Measurements from ENCODE around the gene TMEM214.

Gene TMEM214

DNA sequence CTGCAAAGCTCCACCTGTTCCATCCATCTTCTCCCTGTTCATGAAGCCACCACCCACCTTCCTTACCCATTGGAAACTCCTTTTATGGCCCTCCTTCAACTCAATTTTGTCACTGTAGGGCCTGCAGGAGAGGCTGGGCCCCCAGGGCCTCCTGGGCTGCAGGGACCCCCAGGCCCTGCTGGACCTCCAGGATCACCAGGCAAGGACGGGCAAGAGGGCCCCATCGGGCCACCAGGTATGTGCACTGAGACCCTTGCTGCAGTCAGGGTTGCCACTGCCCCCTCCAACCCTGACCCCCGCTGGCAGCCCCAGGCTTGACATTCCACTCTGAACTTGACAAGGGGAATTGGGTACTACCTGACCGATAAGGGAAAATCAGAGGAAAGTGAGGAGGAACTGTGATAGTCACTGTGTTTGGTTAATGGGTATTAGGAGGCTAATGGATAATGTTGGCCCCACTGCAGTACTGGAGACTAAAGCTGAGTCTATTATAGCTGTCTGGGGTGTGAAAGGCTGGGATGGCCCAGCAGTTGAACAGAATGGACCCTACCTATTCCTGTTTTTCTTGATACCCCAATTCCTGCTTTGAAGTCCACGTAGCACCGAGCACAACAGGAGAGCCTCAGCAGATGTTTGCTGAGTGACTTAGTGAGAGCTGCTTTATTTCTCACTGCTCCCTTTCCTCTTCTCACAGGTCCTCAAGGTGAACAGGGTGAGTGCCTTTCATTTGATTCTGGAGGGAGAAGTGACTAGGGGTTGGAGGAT, 51.7 kb downstream of the TMEM214 start:
- H3K9me3 ChIP-seq (ENCODE audit: control insufficient read depth, low read length): no peaks in the 10 kb centered on the region
- H3K4me3 ChIP-seq (ENCODE audit: insufficient read depth, low read depth, low read length): no peak overlapping the region
- no peak overlapping the region for H3K27ac ChIP-seq (ENCODE audit: insufficient read depth, low read depth, low read length, poor library complexity, severe bottlenecking)
- 75% methylated on average over 6 of the region's 6 CpGs for WGBS, 2 experiments
- peaks cover 22% of the 10 kb centered on the region for H3K27me3 ChIP-seq (ENCODE audit: control insufficient read depth, insufficient read depth, low read length, poor library complexity, severe bottlenecking)
- H3K4me1 ChIP-seq (ENCODE audit: control insufficient read depth, insufficient read depth, low read length): peaks cover 17% of the 10 kb centered on the region
- no peaks in the 10 kb centered on the region for H3K36me3 ChIP-seq (ENCODE audit: control insufficient read depth, insufficient read depth, low read length)

DNA sequence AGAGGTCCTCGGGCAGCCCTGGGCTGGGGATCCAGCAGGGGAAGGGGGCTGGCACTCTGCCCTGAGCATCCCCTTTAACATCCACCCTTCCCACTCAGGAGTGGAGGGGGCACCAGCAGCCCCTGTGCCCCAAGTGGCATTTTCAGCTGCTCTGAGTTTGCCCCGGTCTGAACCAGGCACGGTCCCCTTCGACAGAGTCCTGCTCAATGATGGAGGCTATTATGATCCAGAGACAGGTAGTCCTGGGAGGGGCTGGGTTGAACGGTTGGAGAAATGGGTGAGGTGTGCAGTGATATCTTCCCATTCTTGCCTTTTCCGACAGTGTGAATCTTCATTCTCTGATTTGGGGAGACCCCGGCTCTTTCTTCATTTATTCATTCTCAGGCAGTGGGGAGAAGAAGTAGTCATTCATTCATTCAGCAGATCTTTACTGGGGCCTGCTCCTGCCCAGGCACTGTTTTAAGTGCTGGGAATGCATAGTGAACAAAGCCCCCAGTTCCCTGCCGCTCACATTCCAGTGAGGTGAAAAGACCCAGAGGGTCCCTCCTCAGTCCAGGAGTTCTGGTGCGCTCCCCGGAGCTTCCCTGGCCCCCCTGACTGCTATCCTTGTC, 52.4 kb downstream of the TMEM214 start:
- 60 to 63% methylated on average over 10 of the region's 10 CpGs for WGBS, 2 experiments
- Histone ChIP-seq H3K4me1 (ENCODE audit: control insufficient read depth, insufficient read depth, low read length) (peaks cover 17% of the 10 kb centered on the region), H3K4me3 (ENCODE audit: insufficient read depth, low read depth, low read length) (peak overlapping the region; percentile 59), H3K27me3 (ENCODE audit: control insufficient read depth, insufficient read depth, low read length, poor library complexity, severe bottlenecking) (peaks cover 22% of the 10 kb centered on the region), H3K9me3 (ENCODE audit: control insufficient read depth, low read length) (no peaks in the 10 kb centered on the region), H3K36me3 (ENCODE audit: control insufficient read depth, insufficient read depth, low read length) (no peaks in the 10 kb centered on the region), H3K27ac (ENCODE audit: insufficient read depth, low read depth, low read length, poor library complexity, severe bottlenecking) (no peak overlapping the region)

DNA sequence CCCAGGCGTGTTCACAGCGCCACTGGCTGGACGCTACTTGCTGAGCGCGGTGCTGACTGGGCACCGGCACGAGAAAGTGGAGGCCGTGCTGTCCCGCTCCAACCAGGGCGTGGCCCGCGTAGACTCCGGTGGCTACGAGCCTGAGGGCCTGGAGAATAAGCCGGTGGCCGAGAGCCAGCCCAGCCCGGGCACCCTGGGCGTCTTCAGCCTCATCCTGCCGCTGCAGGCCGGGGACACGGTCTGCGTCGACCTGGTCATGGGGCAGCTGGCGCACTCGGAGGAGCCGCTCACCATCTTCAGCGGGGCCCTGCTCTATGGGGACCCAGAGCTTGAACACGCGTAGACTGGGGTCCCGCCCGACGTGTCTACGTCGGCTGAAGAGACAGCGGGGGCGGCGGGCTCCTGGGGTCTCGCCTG, 52.9 kb downstream of the TMEM214 start:
- WGBS, 2 experiments: 1% methylated on average over 38 of the region's 38 CpGs
- no peak overlapping the region for H3K27ac ChIP-seq (ENCODE audit: insufficient read depth, low read depth, low read length, poor library complexity, severe bottlenecking)
- no peaks in the 10 kb centered on the region for H3K9me3 ChIP-seq (ENCODE audit: control insufficient read depth, low read length)
- H3K36me3 ChIP-seq (ENCODE audit: control insufficient read depth, insufficient read depth, low read length): no peaks in the 10 kb centered on the region
- peak overlapping the region; percentile 59 for H3K4me3 ChIP-seq (ENCODE audit: insufficient read depth, low read depth, low read length)
- peaks cover 22% of the 10 kb centered on the region for H3K27me3 ChIP-seq (ENCODE audit: control insufficient read depth, insufficient read depth, low read length, poor library complexity, severe bottlenecking)
- H3K4me1 ChIP-seq (ENCODE audit: control insufficient read depth, insufficient read depth, low read length): peaks cover 13% of the 10 kb centered on the region

DNA sequence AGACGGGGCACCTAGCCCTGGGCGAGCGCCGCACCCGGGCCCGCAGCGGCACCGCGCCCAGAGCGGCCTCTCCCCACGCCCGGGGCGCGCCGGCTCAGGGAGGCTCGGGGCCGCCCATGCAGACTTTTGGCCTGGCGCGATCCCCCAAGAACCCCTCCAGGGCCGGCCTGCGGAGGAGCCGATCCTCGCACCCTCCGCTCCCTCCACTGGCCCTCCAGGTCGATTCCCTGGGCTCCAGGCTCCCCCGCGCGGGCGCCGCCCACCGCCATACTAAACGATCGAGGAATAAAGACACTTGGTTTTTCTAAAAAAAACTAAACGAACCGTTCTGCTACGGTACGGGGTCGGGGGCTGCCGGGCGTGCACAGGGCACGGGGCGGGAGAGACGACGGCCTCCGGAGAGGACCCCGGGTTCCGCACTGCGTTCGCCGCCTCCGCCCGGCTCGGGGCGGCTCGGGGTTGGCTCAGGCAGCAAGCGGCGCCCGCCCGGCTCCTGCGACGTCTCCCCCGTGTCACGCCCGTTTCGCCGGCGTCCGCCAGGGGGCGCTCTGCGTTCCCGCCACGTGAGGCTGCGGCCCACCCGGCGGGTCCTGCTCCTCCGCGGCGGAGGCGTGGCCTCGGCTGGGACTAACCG, 53.4 kb downstream of the TMEM214 start:
- 0% methylated on average over 81 of the region's 81 CpGs for WGBS, 2 experiments
- peak overlapping the region; percentile 59 for H3K4me3 ChIP-seq (ENCODE audit: insufficient read depth, low read depth, low read length)
- peaks cover 10% of the 10 kb centered on the region for H3K4me1 ChIP-seq (ENCODE audit: control insufficient read depth, insufficient read depth, low read length)
- peak overlapping the region; percentile 67 for H3K27ac ChIP-seq (ENCODE audit: insufficient read depth, low read depth, low read length, poor library complexity, severe bottlenecking)
- H3K27me3 ChIP-seq (ENCODE audit: control insufficient read depth, insufficient read depth, low read length, poor library complexity, severe bottlenecking): peaks cover 22% of the 10 kb centered on the region
- no peaks in the 10 kb centered on the region for H3K36me3 ChIP-seq (ENCODE audit: control insufficient read depth, insufficient read depth, low read length)
- no peaks in the 10 kb centered on the region for H3K9me3 ChIP-seq (ENCODE audit: control insufficient read depth, low read length)

DNA sequence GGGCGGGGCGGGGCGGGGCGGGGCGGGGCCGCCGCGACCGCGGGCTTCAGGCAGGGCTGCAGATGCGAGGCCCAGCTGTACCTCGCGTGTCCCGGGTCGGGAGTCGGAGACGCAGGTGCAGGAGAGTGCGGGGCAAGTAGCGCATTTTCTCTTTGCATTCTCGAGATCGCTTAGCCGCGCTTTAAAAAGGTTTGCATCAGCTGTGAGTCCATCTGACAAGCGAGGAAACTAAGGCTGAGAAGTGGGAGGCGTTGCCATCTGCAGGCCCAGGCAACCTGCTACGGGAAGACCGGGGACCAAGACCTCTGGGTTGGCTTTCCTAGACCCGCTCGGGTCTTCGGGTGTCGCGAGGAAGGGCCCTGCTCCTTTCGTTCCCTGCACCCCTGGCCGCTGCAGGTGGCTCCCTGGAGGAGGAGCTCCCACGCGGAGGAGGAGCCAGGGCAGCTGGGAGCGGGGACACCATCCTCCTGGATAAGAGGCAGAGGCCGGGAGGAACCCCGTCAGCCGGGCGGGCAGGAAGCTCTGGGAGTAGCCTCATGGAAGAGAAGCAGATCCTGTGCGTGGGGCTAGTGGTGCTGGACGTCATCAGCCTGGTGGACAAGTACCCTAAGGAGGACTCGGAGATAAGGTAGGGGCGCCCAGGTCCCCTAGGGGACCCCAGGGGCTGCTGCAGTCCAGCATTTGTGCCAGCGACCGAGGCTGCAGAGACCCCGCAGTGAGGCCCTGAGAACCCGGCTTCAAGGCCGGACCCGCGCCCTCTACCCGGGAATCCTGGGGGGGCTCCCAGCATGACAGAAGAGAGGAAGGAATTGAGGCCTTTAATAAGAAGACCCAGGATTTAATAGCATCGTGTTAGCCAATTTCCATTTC, 54.2 kb downstream of the TMEM214 start, which contains the start of gene KHK:
Gene KHK, plus strand, starts transcription at position 49 of the 870 bp plus-strand sequence. Its CDS starts 488 bp downstream, at position 537.
- Histone ChIP-seq H3K4me1 (ENCODE audit: control insufficient read depth, insufficient read depth, low read length) (peaks cover 4% of the 10 kb centered on the region), H3K36me3 (ENCODE audit: control insufficient read depth, insufficient read depth, low read length) (no peaks in the 10 kb centered on the region), H3K9me3 (ENCODE audit: control insufficient read depth, low read length) (no peaks in the 10 kb centered on the region), H3K27me3 (ENCODE audit: control insufficient read depth, insufficient read depth, low read length, poor library complexity, severe bottlenecking) (peaks cover 22% of the 10 kb centered on the region), H3K4me3 (ENCODE audit: insufficient read depth, low read depth, low read length) (peak within 1 kb of the TSS; percentile 59), H3K27ac (ENCODE audit: insufficient read depth, low read depth, low read length, poor library complexity, severe bottlenecking) (peak within 1 kb of the TSS; percentile 67)
- 8 to 11% methylated on average over 54 of the region's 54 CpGs for WGBS, 2 experiments

DNA sequence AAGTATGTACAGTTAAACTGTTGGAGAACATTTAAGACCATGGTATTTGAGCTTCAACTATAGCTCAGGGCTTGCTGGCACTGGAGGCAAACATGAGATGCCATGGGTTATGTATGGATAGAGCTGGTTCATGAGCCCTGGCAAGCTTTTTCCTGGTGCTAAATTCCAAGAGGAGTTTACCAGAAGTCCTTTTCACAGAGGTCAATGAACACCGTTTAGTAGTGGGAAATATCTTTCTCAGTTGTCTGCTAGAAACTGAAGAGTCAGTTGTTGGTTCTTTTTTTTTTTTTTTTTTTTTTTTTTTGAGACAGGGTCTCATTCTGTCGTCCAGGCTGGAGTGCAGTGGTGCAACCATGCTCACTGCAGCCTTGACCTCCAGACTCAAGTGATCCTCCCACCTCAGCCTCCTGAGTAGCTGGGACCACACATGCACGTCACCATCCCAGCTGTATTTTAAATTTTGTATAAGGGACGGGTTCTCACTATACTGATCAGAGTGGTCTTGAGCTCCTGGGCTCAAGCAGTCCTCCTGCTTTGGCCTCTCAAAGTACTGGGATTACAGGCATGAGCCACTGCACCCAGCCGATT, 55.2 kb downstream of the TMEM214 start:
- peaks cover 4% of the 10 kb centered on the region for H3K4me1 ChIP-seq (ENCODE audit: control insufficient read depth, insufficient read depth, low read length)
- no peaks in the 10 kb centered on the region for H3K9me3 ChIP-seq (ENCODE audit: control insufficient read depth, low read length)
- H3K27ac ChIP-seq (ENCODE audit: insufficient read depth, low read depth, low read length, poor library complexity, severe bottlenecking): no peak overlapping the region
- no peaks in the 10 kb centered on the region for H3K36me3 ChIP-seq (ENCODE audit: control insufficient read depth, insufficient read depth, low read length)
- WGBS, 2 experiments: 84 to 90% methylated on average over 5 of the region's 5 CpGs
- peak overlapping the region; percentile 59 for H3K4me3 ChIP-seq (ENCODE audit: insufficient read depth, low read depth, low read length)
- H3K27me3 ChIP-seq (ENCODE audit: control insufficient read depth, insufficient read depth, low read length, poor library complexity, severe bottlenecking): peaks cover 22% of the 10 kb centered on the region

DNA sequence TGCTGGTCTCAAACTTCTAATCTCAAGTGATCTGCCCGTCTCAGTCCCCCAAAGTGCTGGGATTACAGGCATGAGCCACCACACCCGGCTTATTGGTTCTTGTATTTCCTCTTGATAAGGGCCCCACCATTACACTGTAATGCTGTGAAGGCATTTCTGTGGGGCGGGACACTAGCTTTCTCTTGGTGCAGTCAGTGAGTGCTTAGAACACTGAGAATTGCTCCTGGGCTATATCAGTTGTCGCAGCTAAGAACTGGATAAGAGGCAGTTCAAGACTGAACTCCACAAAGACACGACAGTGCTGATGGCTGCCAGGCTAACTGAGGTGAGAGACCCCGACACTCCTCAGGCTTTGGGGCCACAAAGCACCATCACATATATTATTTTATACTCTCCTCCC, 55.9 kb downstream of the TMEM214 start:
- H3K36me3 ChIP-seq (ENCODE audit: control insufficient read depth, insufficient read depth, low read length): no peaks in the 10 kb centered on the region

DNA sequence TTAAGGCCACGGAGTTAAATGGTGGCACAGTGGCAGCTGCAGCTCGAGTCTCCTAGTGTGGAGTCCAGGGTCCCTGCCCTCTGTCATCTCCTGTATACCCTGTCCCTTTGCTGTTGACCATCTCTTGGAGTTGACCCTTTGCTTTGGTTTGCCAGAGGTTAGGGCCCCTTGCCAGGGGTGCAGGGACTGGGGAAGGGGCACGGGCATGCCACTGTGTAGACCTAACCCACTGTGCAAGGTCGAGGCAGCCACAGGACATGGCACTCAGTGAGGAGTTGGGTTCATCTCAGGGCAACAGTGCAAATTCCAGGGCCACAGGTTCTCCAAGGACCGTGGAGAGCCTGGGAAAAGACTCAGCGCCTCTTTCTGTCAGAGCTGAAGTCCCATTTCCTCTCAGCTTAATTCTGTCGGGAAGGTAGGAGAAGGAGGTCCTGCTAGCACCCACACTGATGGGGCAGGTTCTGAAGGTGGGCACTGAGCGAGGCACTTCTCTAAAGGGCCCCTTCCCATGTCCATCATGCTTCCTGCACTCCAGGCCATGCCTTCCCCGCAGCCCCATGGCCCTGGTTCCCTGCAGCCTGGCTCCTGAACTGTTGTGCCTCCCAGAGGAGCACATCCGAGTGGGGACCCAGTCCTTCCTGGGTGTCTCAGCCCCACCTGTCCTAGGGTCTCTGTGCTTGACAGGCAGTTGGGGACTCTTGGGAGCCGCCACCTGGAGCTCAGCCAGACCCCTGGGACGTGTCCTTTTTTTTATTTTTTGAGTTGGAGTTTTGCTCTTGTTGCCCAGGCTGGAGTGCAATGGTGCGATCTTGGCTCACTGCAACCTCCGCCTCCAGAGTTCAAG, 56.6 kb downstream of the TMEM214 start:
- WGBS, 2 experiments: 91 to 92% methylated on average over 14 of the region's 14 CpGs
- Histone ChIP-seq H3K4me3 (ENCODE audit: insufficient read depth, low read depth, low read length) (no peak overlapping the region), H3K27me3 (ENCODE audit: control insufficient read depth, insufficient read depth, low read length, poor library complexity, severe bottlenecking) (peaks cover 22% of the 10 kb centered on the region), H3K27ac (ENCODE audit: insufficient read depth, low read depth, low read length, poor library complexity, severe bottlenecking) (no peak overlapping the region), H3K4me1 (ENCODE audit: control insufficient read depth, insufficient read depth, low read length) (peaks cover 4% of the 10 kb centered on the region), H3K9me3 (ENCODE audit: control insufficient read depth, low read length) (no peaks in the 10 kb centered on the region), H3K36me3 (ENCODE audit: control insufficient read depth, insufficient read depth, low read length) (no peaks in the 10 kb centered on the region)

More for the DNA sequence above, 55.9 kb downstream of the TMEM214 start:
- 93% methylated on average over 6 of the region's 6 CpGs for WGBS, 2 experiments
- Histone ChIP-seq H3K4me1 (ENCODE audit: control insufficient read depth, insufficient read depth, low read length) (peaks cover 4% of the 10 kb centered on the region), H3K27me3 (ENCODE audit: control insufficient read depth, insufficient read depth, low read length, poor library complexity, severe bottlenecking) (peaks cover 22% of the 10 kb centered on the region), H3K9me3 (ENCODE audit: control insufficient read depth, low read length) (no peaks in the 10 kb centered on the region), H3K27ac (ENCODE audit: insufficient read depth, low read depth, low read length, poor library complexity, severe bottlenecking) (no peak overlapping the region), H3K4me3 (ENCODE audit: insufficient read depth, low read depth, low read length) (no peak overlapping the region)
